ENCODE results near the gene TIAM1.

- TF ChIP-seq CTCF (IDR thresholded peaks at IDR 0.05; ENCODE audit: borderline replicate concordance, extremely low read depth, low read length, poor library complexity, severe bottlenecking) (no peak), EZH2 (IDR thresholded peaks at IDR 0.05; ENCODE audit: borderline replicate concordance, low read depth, low read length, severe bottlenecking) (no peak)
Observed at GRCh38 chr21:31318971-31319370, 25.1 kb downstream of the TIAM1 start.

Data from DND-41 (cell line).